ENCODE measurements around the gene NOVA1.

GRCh38 chr14:26466862-26467261 lies 131.0 kb downstream of the NOVA1 start:
- no peak for TF ChIP-seq EZH2 (IDR thresholded peaks at IDR 0.05; ENCODE audit: insufficient read depth, poor library complexity, severe bottlenecking)
- no peak for TF ChIP-seq EZH2phosphoT487 (IDR thresholded peaks at IDR 0.05; ENCODE audit: insufficient read depth, low read depth)
